ENCODE results near the gene PTPRH.

PTPRH gene

DNA sequence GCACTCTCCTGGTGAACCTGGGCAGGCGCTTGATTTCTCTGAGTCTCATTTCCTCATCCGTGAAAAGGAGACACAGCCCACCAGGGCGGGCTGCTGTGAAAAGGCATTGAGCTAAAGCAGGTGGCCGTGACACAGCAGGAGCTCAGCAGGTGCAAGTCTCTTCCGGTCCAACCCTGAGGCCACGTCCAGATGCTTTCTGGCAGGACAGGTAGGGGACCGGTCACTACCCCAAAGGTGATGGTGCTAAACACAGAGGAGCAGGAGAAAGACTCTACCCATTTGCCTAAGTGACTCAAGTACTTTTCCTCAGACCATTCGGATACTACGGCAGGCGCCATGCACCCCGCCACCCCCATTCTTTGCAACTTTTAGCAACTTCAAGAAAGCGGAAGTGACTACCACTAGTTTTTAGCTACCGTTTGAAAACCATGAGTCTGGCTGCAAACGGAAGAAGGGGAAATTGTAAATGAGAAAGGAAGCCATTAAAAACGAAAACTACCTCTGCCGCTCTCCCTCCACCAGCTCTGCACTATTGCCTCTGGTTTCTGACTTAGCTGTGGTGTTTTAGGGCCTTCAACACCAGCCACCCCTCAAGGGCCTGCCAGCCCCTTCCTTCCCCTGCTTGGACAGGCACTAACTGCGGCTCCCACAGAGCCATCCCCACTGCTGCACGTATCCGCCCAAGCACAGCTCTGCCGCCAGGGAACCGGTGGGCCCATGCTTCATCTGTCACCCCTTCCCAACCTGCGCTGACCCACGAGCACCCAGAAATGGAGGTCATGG, 44.7 kb upstream of the PTPRH start:
- TF ChIP-seq, protein P1, sequence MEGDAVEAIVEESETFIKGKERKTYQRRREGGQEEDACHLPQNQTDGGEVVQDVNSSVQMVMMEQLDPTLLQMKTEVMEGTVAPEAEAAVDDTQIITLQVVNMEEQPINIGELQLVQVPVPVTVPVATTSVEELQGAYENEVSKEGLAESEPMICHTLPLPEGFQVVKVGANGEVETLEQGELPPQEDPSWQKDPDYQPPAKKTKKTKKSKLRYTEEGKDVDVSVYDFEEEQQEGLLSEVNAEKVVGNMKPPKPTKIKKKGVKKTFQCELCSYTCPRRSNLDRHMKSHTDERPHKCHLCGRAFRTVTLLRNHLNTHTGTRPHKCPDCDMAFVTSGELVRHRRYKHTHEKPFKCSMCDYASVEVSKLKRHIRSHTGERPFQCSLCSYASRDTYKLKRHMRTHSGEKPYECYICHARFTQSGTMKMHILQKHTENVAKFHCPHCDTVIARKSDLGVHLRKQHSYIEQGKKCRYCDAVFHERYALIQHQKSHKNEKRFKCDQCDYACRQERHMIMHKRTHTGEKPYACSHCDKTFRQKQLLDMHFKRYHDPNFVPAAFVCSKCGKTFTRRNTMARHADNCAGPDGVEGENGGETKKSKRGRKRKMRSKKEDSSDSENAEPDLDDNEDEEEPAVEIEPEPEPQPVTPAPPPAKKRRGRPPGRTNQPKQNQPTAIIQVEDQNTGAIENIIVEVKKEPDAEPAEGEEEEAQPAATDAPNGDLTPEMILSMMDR (IDR thresholded peaks at IDR 0.05), result no peak

DNA sequence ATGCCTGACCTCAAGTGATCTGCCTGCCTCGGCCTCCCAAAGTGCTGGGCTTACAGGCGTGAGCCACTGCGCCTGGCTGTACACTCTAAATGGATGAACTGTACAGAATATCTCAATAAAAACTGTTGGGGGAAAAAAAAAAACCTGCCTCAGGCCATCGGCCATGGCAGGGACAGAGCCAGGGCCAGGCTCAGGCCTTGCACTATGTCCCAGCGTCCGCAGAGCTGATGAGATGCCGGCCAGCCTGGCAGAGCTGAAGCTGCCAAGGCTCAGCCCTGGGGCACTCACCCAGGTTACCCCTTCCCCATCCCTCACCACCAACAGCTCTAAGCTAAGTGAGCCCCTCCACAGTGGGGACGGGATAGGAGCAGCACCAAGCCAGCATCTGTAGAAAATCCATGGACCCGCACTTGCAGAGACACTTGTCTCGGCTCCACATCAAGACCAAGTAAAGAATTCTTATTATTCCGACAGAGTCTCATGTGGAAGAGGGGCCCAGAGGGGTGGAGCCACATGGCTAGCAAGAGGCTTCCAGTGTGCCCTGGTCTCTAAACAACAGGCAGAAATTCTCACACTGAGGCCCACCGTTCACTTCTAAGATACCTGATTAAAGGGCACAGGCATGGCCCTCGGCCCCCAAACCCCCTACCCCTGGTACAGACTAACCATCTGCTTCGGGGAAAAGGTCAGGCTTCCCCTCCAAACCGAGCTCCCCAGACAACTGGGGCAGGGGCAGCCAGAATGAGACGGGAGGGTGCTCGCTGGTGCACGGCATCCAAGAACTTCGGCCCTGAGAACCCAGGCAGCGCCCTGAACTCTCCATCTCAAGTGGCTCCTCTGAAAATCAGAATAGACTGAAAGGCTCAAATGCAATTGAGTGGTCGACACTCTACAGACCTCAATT, 43.7 kb upstream of the PTPRH start:
- TF ChIP-seq, protein P1 (IDR thresholded peaks at IDR 0.05), result no peak

DNA sequence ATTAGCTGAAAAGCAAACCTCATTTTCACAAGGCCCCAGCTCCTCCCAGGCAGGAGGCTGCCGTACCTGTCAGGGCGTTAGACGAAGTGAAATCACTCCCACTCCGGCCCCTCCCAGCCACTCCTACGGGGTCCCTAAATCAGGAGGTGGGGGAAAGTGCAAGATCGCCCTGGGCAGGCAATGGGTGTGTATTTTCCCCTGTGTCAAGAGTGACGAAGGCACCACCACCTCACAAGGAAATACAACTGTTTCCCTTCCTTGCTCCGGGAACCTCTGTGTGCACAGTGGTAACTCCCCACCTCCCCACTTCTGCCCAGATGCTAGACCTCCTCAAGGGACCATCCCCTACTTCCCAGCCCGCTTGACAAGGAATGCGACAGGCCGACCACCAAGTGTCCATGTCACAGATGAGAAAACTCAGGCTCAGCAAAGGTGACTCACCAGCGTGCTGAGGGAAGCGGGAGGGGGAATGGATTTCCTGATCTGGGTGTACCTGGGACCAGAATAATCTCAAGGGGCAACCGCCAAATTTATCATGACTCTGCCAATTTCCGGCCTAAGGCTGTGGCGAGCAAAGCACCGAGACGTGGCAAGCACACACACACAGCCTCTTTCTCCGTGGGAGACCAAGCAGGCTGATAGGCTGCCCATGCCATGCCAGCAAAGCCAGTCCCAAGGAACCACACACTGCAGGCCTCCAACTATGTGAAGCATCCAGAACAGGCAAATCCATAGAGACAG, 42.2 kb upstream of the PTPRH start:
- TF ChIP-seq, protein P1 (IDR thresholded peaks at IDR 0.05), result no peak

DNA sequence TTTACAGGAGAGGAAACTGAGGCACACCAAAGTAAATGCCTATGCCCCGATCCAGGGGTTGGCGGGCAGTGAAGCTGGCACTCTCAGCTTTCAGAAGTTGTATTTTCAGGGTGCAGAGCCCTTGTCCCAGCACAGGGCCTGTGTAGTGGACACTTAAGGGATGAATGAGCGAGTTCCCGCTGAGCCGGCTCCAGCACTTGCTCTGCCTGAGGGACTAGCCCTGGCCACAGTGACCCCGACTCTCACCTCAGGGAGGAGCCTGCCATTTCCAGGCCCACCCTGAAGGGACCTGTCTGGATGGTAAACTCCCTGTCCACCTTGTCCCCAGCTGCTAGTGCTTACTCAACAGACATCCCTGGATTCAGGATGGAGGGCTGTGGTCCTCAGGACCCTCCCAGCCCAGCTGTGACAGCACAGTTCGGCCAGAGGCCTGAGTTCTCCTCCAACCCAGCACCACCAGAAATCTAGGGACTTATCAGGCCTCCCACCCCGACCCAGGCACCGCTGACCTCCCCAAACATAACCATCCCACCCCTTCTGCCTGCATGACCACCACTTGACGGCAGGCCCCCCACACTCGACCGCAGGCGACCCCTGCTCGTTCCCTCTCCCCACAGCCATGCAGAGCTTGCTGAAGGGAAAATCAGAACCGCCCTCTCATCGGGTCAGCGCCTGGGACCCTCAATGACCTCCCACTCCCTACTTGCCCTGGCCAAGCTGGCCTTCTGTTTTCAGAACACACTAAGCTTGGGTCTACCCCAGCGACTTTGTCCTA, 41.1 kb upstream of the PTPRH start:
- TF ChIP-seq, protein P1 (IDR thresholded peaks at IDR 0.05), result no peak

DNA sequence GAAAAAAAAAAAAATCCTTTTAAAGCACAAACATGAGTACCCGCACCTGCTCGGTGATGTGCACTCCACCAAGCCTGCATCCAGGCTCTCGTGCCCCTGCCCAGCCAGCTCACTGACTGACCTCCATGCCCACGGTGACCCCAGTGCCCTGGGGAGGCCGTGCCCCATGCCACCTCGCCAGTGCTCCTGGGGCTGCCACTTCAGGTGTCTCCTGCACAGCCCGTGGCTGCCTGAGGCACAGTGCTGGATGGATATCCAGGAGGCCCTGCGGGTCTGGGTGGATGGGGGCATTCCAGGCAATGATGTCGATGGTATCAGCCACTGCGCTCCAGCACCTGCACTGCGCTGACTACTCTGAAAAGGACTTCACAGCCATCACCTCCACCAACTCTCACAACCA, 40.5 kb upstream of the PTPRH start:
- TF ChIP-seq, protein P1 (IDR thresholded peaks at IDR 0.05), result no peak

DNA sequence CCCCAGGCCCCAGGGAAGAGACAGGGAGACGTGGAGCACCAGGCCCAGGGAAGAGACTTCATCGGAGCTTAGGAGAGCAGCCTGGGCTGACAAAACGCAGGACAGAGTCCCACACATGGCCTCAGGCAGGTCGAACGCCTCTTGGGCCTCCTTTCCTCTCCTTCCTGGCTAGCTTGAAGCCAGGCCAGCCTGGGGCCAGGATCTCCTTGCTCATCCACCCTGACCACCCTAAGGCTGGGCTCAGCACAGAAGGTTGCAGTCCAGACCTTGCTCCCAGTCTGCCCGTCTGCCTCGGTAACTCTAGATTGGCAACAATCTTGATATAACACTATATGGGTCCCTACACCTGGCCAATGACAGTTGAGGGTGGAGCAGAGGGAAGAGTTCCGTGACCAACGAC, 39.4 kb upstream of the PTPRH start:
- TF ChIP-seq, protein P1 (IDR thresholded peaks at IDR 0.05), result no peak
